GM21515 (cell line): ENCODE results near the gene RPS6KL1.
A peak's percentile ranks its signal among the peaks of the same experiment; 100 is the strongest.

Source experiments
- ATAC-seq: cut with Tn5 transposase; IDR thresholded peaks from one replicate; pipeline ENCODE4 v1.9.1; 2021; ENCODE audit not compliant: unreplicated experiment

RPS6KL1 gene

GRCh38 chr14:74922752-74923401 lies at the start of gene RPS6KL1:
RPS6KL1 (minus strand) TSS chr14:74923260; CDS start chr14:74921541, 1,719 bp downstream.
- ATAC-seq, result peak; percentile 77

- no peak for ATAC-seq
Observed at GRCh38 chr14:74968811-74969210, 45.8 kb upstream of the RPS6KL1 start.

GRCh38 chr14:74965486-74966153 lies 42.6 kb upstream of the RPS6KL1 start:
- no peak for ATAC-seq

- no peak for ATAC-seq
Observed at GRCh38 chr14:74964787-74965485, 41.9 kb upstream of the RPS6KL1 start.

GRCh38 chr14:74963705-74964271 lies 40.7 kb upstream of the RPS6KL1 start:
- no peak for ATAC-seq

- ATAC-seq, result no peak
Observed at GRCh38 chr14:74963178-74963704, 40.2 kb upstream of the RPS6KL1 start.

- ATAC-seq, result no peak
Observed at GRCh38 chr14:74962493-74962892, 39.4 kb upstream of the RPS6KL1 start.

- no peak for ATAC-seq
Observed at GRCh38 chr14:74962046-74962445, 39.0 kb upstream of the RPS6KL1 start.

- ATAC-seq, result no peak
Observed at GRCh38 chr14:74961238-74961911, 38.3 kb upstream of the RPS6KL1 start.

GRCh38 chr14:74960736-74961135 lies 37.7 kb upstream of the RPS6KL1 start:
- no peak for ATAC-seq

- no peak for ATAC-seq
Observed at GRCh38 chr14:74959596-74960180, 36.6 kb upstream of the RPS6KL1 start.

GRCh38 chr14:74956280-74957072 lies 33.4 kb upstream of the RPS6KL1 start:
- ATAC-seq, result no peak

GRCh38 chr14:74956027-74956279 lies 32.9 kb upstream of the RPS6KL1 start:
- no peak for ATAC-seq

GRCh38 chr14:74955229-74956026 lies 32.4 kb upstream of the RPS6KL1 start, which contains the start of gene PGF:
PGF (minus strand) TSS chr14:74955597; CDS start chr14:74955242, 355 bp downstream.
- ATAC-seq, result no peak

GRCh38 chr14:74954947-74955228 lies 31.8 kb upstream of the RPS6KL1 start:
- ATAC-seq, result no peak

GRCh38 chr14:74954232-74954946 lies 31.3 kb upstream of the RPS6KL1 start:
- no peak for ATAC-seq

GRCh38 chr14:74953686-74954085 lies 30.6 kb upstream of the RPS6KL1 start:
- ATAC-seq, result no peak

- ATAC-seq, result no peak
Observed at GRCh38 chr14:74952697-74953484, 29.8 kb upstream of the RPS6KL1 start.
